Karpas-422 (cell line): ENCODE results near the gene PIGK. TPM values are rescaled to one million over a fixed set of nuclear protein-coding genes. Genes with fewer than 3 reads are reported as not detected.

Experiments
- DNase-seq: peaks from one replicate; pipeline ENCODE4 v3.0.0-alpha.2; 2015
- H2AFZ ChIP-seq: fragments of 200-600 bp; sonication (generic); 2 replicates; pipeline ENCODE4 v1.6.1; 2014; ENCODE audit warnings: antibody characterized with exemption, low read length, mixed read lengths
- H3K27ac ChIP-seq: fragments of 200-600 bp; sonication (generic); 2 replicates; pipeline ENCODE4 v1.5.1; 2014; ENCODE audit warnings: mild to moderate bottlenecking, low read length, moderate library complexity
- H3K27me3 ChIP-seq: fragments of 200-600 bp; sonication (generic); 2 replicates; pipeline ENCODE4 v1.6.1; 2014; ENCODE audit warnings: low read length, mixed read lengths
- H3K36me3 ChIP-seq: fragments of 200-600 bp; sonication (generic); 2 replicates; pipeline ENCODE4 v1.6.1; 2014; ENCODE audit warnings: low read length, mixed read lengths; ENCODE audit not compliant: insufficient read depth
- H3K4me1 ChIP-seq: fragments of 200-600 bp; sonication (generic); 2 replicates; pipeline ENCODE4 v1.6.1; 2014; ENCODE audit warnings: mild to moderate bottlenecking, low read length, mixed read lengths
- H3K4me2 ChIP-seq: fragments of 200-600 bp; sonication (generic); 2 replicates; pipeline ENCODE4 v1.6.1; 2014; ENCODE audit warnings: low read length, low read depth, mild to moderate bottlenecking; ENCODE audit not compliant: poor library complexity, severe bottlenecking
- H3K4me3 ChIP-seq: fragments of 200-600 bp; sonication (generic); 2 replicates; pipeline ENCODE4 v1.5.1; 2014; ENCODE audit warnings: mild to moderate bottlenecking, antibody characterized with exemption, low read length, mixed read lengths
- H3K79me2 ChIP-seq: fragments of 200-600 bp; sonication (generic); 2 replicates; pipeline ENCODE4 v1.6.1; 2014; ENCODE audit warnings: mild to moderate bottlenecking, low read length, mixed read lengths
- H3K9ac ChIP-seq: fragments of 200-600 bp; sonication (generic); 2 replicates; pipeline ENCODE4 v1.6.0; 2014; ENCODE audit warnings: low read length
- H3K9me2 ChIP-seq: fragments of 200-600 bp; sonication (generic), shearing (Covaris generic); replicated peaks from 2 replicates; pipeline ENCODE4 v1.6.0; 2014; ENCODE audit warnings: mild to moderate bottlenecking, low read length, moderate library complexity; ENCODE audit not compliant: insufficient read depth
- H3K9me3 ChIP-seq: fragments of 300-700, 200-600 bp; sonication (generic); 2 replicates; pipeline ENCODE4 v1.6.1; 2014; ENCODE audit warnings: low read length, mixed read lengths
- H4K20me1 ChIP-seq: fragments of 200-600 bp; sonication (generic); 2 replicates; pipeline ENCODE4 v1.6.1; 2014; ENCODE audit warnings: mild to moderate bottlenecking, antibody characterized with exemption, low read length, low read depth; ENCODE audit not compliant: insufficient read depth
- total RNA-seq: library from RNA; depleted of rRNA; stranded (reverse); fragments of >200 nt; shearing (Covaris generic); gene quantifications from 2 replicates; pipeline ENCODE4 v1.2.3, GENCODE V29; 2014; ENCODE audit warnings: low replicate concordance; rRNA removed

Gene PIGK
- 16.6 and 51.8 TPM in 2 replicates for total RNA-seq

DNA sequence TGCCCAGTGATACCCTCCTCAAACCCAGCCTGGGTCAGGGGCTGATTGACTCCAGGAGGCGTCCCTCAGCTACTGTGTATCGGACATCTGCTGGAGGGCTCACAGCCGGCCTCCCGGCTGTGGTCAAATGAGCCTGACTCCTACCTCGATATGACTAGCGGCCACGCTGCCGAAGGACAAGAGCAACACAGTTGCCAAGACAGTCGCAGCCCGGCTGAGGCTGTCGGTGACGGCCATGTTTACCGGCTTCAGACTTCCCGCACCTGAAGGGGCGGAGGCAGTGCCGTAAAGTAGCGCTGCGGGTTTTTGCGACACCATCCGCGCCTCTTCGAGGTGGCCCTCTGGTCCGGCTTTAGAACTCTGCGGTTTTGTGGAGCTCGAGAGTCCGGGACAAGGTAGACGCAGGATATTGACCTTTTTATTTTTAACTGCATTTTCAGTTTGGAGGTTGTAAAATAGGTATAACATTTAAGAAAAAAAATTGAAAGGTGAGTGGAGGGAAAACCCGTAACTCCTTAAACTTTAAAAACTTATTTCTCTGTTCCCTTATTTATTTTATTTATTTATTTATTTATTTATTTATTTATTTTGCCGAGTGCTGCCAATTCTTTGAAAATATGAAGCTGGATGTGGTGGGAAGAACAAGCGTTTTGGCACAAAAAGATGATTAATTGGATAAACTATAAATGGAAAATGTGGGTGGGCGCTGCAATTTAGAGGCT lies at the start of gene PIGK:
Gene PIGK, minus strand, starts transcription at position 265 of the 722 bp plus-strand sequence. Its CDS starts 28 bp downstream, at position 237.
- peaks cover 26% of the 10 kb centered on the region for H3K4me1 ChIP-seq
- peak within 1 kb of the TSS; percentile 83 for H3K4me2 ChIP-seq
- peaks cover 3% of the 10 kb centered on the region; the same call in 1 of the 2 replicates for H3K36me3 ChIP-seq
- H3K27ac ChIP-seq = 0 out of 2 replicates have a peak within 1 kb of the TSS, but pooled peaks have one; percentile 15
- peak; percentile 97 for DNase-seq
- H4K20me1 ChIP-seq = no peaks in the 10 kb centered on the region
- H3K9me2 ChIP-seq = no peaks in the 10 kb centered on the region
- no peaks in the 10 kb centered on the region for H3K9me3 ChIP-seq
- H3K27me3 ChIP-seq = no peaks in the 10 kb centered on the region
- peak within 1 kb of the TSS; percentile 78 for H3K9ac ChIP-seq
- peak within 1 kb of the TSS; percentile 92 for H2AFZ ChIP-seq
- peak within 1 kb of the TSS; percentile 90 for H3K4me3 ChIP-seq
- peaks cover 52% of the 10 kb centered on the region for H3K79me2 ChIP-seq

DNA sequence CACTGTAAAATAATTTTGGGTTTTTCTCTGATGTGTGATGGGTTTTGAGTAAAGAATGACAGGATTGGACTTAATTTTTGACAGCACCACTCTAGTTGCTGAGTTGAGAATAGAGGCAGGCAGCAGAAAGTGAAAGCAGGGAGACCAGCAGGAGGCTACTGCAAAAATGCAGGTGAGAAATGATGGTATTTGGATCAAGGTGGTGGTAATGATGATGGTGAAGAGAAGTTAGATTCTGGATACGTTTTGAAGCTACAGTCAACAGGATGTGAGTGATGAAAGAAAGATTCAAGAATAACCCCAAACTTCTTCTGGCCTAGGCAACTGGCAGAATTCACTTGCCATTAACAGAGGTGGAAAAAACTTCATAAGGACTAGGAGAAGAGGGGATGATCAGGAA lies 47.8 kb upstream of the PIGK start:
- Histone ChIP-seq H3K9me3 (no peaks in the 10 kb centered on the region), H3K9ac (no peak overlapping the region), H3K4me3 (no peak overlapping the region), H4K20me1 (no peaks in the 10 kb centered on the region), H3K79me2 (no peaks in the 10 kb centered on the region), H3K36me3 (no peaks in the 10 kb centered on the region), H3K27me3 (no peaks in the 10 kb centered on the region), H3K27ac (no peak overlapping the region), H3K4me1 (no peaks in the 10 kb centered on the region), H3K9me2 (no peaks in the 10 kb centered on the region), H3K4me2 (no peak overlapping the region), H2AFZ (no peak overlapping the region)
- DNase-seq = no peak

DNA sequence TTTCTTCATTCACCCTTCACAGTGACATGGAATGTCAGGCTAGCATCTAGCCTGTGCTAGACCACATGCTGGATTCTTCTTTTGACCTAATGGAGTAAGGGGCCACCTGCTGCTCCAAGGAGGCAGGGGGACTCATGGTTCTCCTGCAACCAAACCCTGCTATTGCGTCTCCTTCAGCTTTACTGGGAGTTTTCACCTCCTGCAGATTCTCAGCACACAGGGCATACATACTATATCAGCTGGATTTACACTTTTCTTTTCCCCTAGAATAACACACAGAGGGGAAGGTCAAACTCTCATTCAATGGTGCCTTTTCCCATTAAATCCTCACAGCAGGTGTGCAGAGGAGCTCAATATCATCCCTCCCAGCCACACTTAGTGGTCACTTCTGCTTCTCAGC lies 46.0 kb upstream of the PIGK start:
- Histone ChIP-seq H3K4me3 (no peak overlapping the region), H3K4me2 (no peak overlapping the region), H2AFZ (no peak overlapping the region), H3K9me3 (no peaks in the 10 kb centered on the region), H3K9me2 (no peaks in the 10 kb centered on the region), H3K27ac (no peak overlapping the region), H3K27me3 (no peaks in the 10 kb centered on the region), H3K79me2 (no peaks in the 10 kb centered on the region), H3K36me3 (no peaks in the 10 kb centered on the region), H3K4me1 (no peaks in the 10 kb centered on the region), H3K9ac (no peak overlapping the region), H4K20me1 (no peaks in the 10 kb centered on the region)
- no peak for DNase-seq

DNA sequence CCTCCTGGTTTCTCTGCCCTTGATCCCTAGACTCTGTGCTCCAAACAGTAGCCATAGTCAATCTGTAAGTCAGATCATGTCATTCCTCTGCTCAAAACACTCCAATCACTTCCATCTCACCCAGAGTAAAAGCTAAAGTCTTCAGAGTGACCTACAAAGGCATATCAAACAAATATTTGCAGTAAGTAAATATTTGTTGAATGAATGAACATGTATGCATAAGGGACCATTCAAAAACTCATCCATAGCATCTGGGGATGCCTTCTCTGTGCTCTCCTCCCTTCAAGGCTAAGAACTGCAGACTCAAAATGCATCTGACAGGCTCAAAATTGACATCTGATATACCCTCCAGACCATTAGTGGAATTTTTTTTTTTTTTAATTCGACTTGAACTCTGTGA lies 44.5 kb upstream of the PIGK start:
- Histone ChIP-seq H3K36me3 (no peaks in the 10 kb centered on the region), H3K79me2 (no peaks in the 10 kb centered on the region), H3K9me3 (no peaks in the 10 kb centered on the region), H3K27ac (no peak overlapping the region), H4K20me1 (no peaks in the 10 kb centered on the region), H3K4me1 (no peaks in the 10 kb centered on the region), H3K4me3 (no peak overlapping the region), H3K9ac (no peak overlapping the region), H3K4me2 (no peak overlapping the region), H2AFZ (no peak overlapping the region), H3K27me3 (no peaks in the 10 kb centered on the region), H3K9me2 (no peaks in the 10 kb centered on the region)
- DNase-seq = no peak

DNA sequence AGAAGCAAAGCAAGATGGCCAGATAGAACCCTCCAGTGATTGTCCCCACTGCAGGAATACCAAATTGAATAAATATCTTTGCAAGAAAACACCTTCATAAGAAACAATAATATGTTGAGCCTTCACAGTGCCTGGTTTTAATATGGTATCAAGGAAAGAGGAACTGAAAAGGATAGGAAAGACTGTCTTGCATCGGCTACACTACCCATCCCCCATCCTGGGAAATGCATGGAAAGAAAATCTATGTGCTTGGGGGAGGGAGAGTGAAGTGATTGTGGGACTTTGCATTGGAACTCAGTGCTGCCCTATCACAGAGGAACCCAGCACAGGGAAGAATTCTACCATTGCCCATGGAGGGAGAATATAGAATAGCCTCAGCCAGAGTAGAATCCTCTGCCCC lies 34.0 kb upstream of the PIGK start:
- Histone ChIP-seq H4K20me1 (no peaks in the 10 kb centered on the region), H3K9me3 (peaks cover 11% of the 10 kb centered on the region; the same call in 1 of the 2 replicates), H3K36me3 (no peaks in the 10 kb centered on the region), H2AFZ (no peak overlapping the region), H3K27me3 (no peaks in the 10 kb centered on the region), H3K4me2 (no peak overlapping the region), H3K79me2 (no peaks in the 10 kb centered on the region), H3K9me2 (no peaks in the 10 kb centered on the region), H3K4me3 (no peak overlapping the region), H3K9ac (no peak overlapping the region), H3K4me1 (no peaks in the 10 kb centered on the region), H3K27ac (no peak overlapping the region)
- DNase-seq = no peak

DNA sequence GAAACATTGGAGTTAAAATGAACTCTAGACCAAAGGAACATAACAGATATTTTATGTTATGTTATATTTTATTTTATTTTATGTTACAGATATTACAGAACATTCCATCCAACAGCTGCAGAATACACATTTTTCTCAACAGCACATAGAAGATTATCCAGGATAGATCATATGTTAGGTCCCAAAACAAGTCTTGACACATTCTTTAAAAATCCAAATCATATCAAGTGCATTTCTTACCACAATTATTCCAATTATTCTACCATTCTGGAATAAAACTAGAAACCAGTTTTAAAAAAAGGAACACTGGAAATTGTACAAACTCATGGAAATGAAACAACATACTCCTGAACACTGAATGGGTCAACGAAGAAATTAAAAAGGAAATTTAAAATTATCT lies 30.9 kb upstream of the PIGK start:
- no peak overlapping the region for H3K9ac ChIP-seq
- no peak overlapping the region for H3K4me2 ChIP-seq
- no peaks in the 10 kb centered on the region for H3K79me2 ChIP-seq
- no peak overlapping the region for H2AFZ ChIP-seq
- no peaks in the 10 kb centered on the region for H3K9me2 ChIP-seq
- no peaks in the 10 kb centered on the region for H3K36me3 ChIP-seq
- no peak overlapping the region for H3K27ac ChIP-seq
- peaks cover 4% of the 10 kb centered on the region; the same call in 1 of the 2 replicates for H3K9me3 ChIP-seq
- H3K4me1 ChIP-seq = no peaks in the 10 kb centered on the region
- DNase-seq = no peak
- H3K27me3 ChIP-seq = no peaks in the 10 kb centered on the region
- H4K20me1 ChIP-seq = no peaks in the 10 kb centered on the region
- H3K4me3 ChIP-seq = no peak overlapping the region

DNA sequence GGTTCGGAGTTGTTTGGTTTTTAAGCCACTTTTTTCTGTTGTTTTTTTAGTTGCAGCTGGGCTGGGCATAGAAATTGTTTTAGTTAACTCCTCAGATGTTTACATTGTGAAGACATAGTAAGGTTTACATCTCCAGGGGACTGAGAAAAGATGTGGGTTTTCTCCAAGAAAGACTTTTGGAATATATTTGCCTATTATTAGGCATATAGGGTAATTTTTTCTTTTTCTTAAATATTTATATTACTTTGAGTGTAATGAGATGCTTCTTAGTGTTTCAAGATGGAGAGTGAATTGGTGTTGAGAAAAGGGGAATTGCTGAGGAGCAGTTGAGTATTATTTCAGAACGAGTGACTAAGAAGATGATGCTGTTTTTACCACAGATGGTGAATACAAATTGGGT lies 26.6 kb upstream of the PIGK start:
- H3K79me2 ChIP-seq = no peaks in the 10 kb centered on the region
- H4K20me1 ChIP-seq = no peaks in the 10 kb centered on the region
- no peak for DNase-seq
- no peaks in the 10 kb centered on the region for H3K9me2 ChIP-seq
- no peak overlapping the region for H3K27ac ChIP-seq
- H3K9me3 ChIP-seq = no peaks in the 10 kb centered on the region
- H3K36me3 ChIP-seq = no peaks in the 10 kb centered on the region
- H3K27me3 ChIP-seq = no peaks in the 10 kb centered on the region
- no peak overlapping the region for H3K9ac ChIP-seq
- H3K4me2 ChIP-seq = no peak overlapping the region
- no peak overlapping the region for H3K4me3 ChIP-seq
- no peaks in the 10 kb centered on the region for H3K4me1 ChIP-seq
- H2AFZ ChIP-seq = no peak overlapping the region

DNA sequence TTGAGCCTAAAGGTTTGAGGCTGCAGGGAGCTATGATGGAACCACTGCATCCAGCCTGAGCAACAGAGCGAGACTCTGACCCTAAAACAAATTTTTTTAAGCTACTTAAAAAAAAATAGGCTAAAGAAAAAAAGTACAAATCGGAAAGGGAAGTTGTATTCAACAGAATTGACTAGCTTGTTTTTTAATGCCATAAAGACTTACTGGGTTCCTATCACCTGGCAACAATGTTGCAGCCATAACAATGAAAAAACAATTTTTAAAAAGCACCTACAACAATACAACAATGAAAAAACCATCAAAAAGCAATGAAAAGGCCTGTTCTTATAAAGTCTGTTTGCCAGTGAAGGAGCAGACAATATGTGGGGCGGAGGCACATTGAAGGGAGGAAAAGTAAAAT lies 20.1 kb upstream of the PIGK start:
- H4K20me1 ChIP-seq = no peaks in the 10 kb centered on the region
- no peak for DNase-seq
- H3K4me3 ChIP-seq = no peak overlapping the region
- H3K9me2 ChIP-seq = no peaks in the 10 kb centered on the region
- no peaks in the 10 kb centered on the region for H3K4me1 ChIP-seq
- no peak overlapping the region for H3K27ac ChIP-seq
- no peaks in the 10 kb centered on the region for H3K27me3 ChIP-seq
- H3K9ac ChIP-seq = no peak overlapping the region
- no peaks in the 10 kb centered on the region for H3K9me3 ChIP-seq
- no peaks in the 10 kb centered on the region for H3K79me2 ChIP-seq
- no peaks in the 10 kb centered on the region for H3K36me3 ChIP-seq
- H3K4me2 ChIP-seq = no peak overlapping the region
- H2AFZ ChIP-seq = no peak overlapping the region
